GM19193 (cell line): ENCODE measurements around the gene OTOGL.

Experiments used
- POLR2A ChIP-seq: IDR thresholded peaks from 4 replicates; pipeline ENCODE4 v1.6.1; 2011; ENCODE audit not compliant: insufficient read depth, insufficient read length; ENCODE audit errors: extremely low read depth

Gene OTOGL

GRCh38 chr12:80232837-80233236 lies 133.5 kb downstream of the OTOGL start:
- no peak for TF ChIP-seq POLR2A

GRCh38 chr12:80233926-80234325 lies 134.6 kb downstream of the OTOGL start:
- no peak for TF ChIP-seq POLR2A

- no peak for TF ChIP-seq POLR2A
Observed at GRCh38 chr12:80234667-80235066, 135.3 kb downstream of the OTOGL start.

- no peak for TF ChIP-seq POLR2A
Observed at GRCh38 chr12:80235944-80236343, 136.6 kb downstream of the OTOGL start.

GRCh38 chr12:80239867-80240266 lies 140.5 kb downstream of the OTOGL start:
- no peak for TF ChIP-seq POLR2A

GRCh38 chr12:80241576-80242273 lies 142.4 kb downstream of the OTOGL start:
- no peak for TF ChIP-seq POLR2A

GRCh38 chr12:80242321-80242720 lies 143.0 kb downstream of the OTOGL start:
- TF ChIP-seq POLR2A: no peak

- no peak for TF ChIP-seq POLR2A
Observed at GRCh38 chr12:80257920-80258319, 158.6 kb downstream of the OTOGL start.

- TF ChIP-seq POLR2A: no peak
Observed at GRCh38 chr12:80260269-80260668, 160.9 kb downstream of the OTOGL start.

GRCh38 chr12:80261403-80261802 lies 162.1 kb downstream of the OTOGL start:
- no peak for TF ChIP-seq POLR2A

GRCh38 chr12:80262346-80262745 lies 163.0 kb downstream of the OTOGL start:
- TF ChIP-seq POLR2A: no peak

GRCh38 chr12:80262771-80263170 lies 163.4 kb downstream of the OTOGL start:
- TF ChIP-seq POLR2A: no peak

- no peak for TF ChIP-seq POLR2A
Observed at GRCh38 chr12:80264386-80264785, 165.0 kb downstream of the OTOGL start.

GRCh38 chr12:80264891-80265290 lies 165.6 kb downstream of the OTOGL start:
- no peak for TF ChIP-seq POLR2A

GRCh38 chr12:80268924-80269749 lies 169.8 kb downstream of the OTOGL start:
- no peak for TF ChIP-seq POLR2A
